Measurements from ENCODE around the gene ARHGEF4.

ARHGEF4 gene

GRCh38 chr2:130823171-130823885 lies 13.4 kb upstream of the ARHGEF4 start:
- no peak overlapping the region for H3K4me3 ChIP-seq (ENCODE audit: low read length)
- no peak for DNase-seq (ENCODE audit: low read depth)
- TF ChIP-seq CTCF (conservative IDR thresholded peaks at IDR 0.05; ENCODE audit: low read depth, low read length), result no peak

GRCh38 chr2:130823886-130824491 lies 12.7 kb upstream of the ARHGEF4 start:
- DNase-seq (ENCODE audit: low read depth), result no peak
- no peak overlapping the region for H3K4me3 ChIP-seq (ENCODE audit: low read length)
- TF ChIP-seq CTCF (conservative IDR thresholded peaks at IDR 0.05; ENCODE audit: low read depth, low read length), result no peak

- DNase-seq (ENCODE audit: low read depth), result peak; percentile 88
- TF ChIP-seq CTCF (conservative IDR thresholded peaks at IDR 0.05; ENCODE audit: low read depth, low read length), result no peak
- no peak overlapping the region for H3K4me3 ChIP-seq (ENCODE audit: low read length)
Observed at GRCh38 chr2:130824492-130825061, 12.1 kb upstream of the ARHGEF4 start.

- no peak for DNase-seq (ENCODE audit: low read depth)
- no peak for TF ChIP-seq CTCF (conservative IDR thresholded peaks at IDR 0.05; ENCODE audit: low read depth, low read length)
- no peak overlapping the region for H3K4me3 ChIP-seq (ENCODE audit: low read length)
Observed at GRCh38 chr2:130825231-130825965, 11.3 kb upstream of the ARHGEF4 start.

- no peak for DNase-seq (ENCODE audit: low read depth)
- TF ChIP-seq CTCF (conservative IDR thresholded peaks at IDR 0.05; ENCODE audit: low read depth, low read length), result no peak
Observed at GRCh38 chr2:130825966-130826253, 10.8 kb upstream of the ARHGEF4 start.

GRCh38 chr2:130826419-130826818 lies 10.3 kb upstream of the ARHGEF4 start:
- H3K4me3 ChIP-seq (ENCODE audit: low read length), result no peak overlapping the region
- TF ChIP-seq CTCF (conservative IDR thresholded peaks at IDR 0.05; ENCODE audit: low read depth, low read length), result no peak
- DNase-seq (ENCODE audit: low read depth), result no peak

More at GRCh38 chr2:130825966-130826253, 10.8 kb upstream of the ARHGEF4 start:
- no peak overlapping the region for H3K4me3 ChIP-seq (ENCODE audit: low read length)

Data from retinal pigment epithelial cell (primary cell).